ENCODE measurements around the gene UBE2J1.

The UBE2J1 gene

DNA sequence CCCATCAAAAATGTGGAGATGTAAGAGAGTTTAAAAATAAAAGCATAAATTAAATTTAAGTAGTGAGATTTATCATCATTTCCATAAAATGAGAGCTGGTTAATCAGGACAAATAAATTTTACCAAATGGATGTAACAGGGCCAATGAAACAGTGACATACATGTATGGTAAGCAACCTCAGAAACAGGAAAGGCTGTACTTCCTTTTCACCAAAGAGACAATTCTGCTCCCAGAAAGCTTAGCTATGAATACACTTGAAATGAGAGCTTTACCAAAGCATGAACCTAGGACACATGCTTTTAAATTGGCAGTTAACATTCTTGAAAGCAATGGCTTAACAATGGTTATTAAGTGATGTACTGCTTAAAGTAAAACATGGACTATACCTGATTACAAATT, 12.1 kb upstream of the UBE2J1 start:
- no peak for DNase-seq (ENCODE audit: low read depth in 2 of 2)

- no peak for DNase-seq (ENCODE audit: low read depth in 2 of 2)
Measured at GRCh38 chr6:89361171-89361570, 8.6 kb upstream of the UBE2J1 start.

- DNase-seq (ENCODE audit: low read depth in 2 of 2) = no peak
Measured at GRCh38 chr6:89360415-89360999, 8.0 kb upstream of the UBE2J1 start.

DNA sequence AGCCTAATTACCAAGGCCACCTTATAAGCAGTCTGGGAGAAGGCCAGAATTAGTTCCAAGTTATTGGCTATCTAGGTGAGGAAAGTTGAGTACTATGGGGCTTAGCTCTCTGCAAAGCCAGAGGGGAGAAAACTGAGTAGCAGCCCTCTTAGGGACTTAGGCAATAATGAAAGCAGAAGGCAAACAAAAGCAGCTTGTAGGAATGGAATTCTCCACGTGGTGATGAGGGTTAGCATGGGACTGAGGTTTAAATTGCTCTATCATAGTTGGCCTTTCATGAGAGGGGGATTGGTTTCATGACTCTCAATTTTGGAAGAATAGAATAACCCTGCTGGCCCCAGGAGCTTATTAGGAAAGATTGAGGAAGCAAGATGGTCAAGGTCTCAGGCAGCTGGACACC, 7.0 kb upstream of the UBE2J1 start:
- DNase-seq (ENCODE audit: low read depth in 2 of 2) = no peak

DNA sequence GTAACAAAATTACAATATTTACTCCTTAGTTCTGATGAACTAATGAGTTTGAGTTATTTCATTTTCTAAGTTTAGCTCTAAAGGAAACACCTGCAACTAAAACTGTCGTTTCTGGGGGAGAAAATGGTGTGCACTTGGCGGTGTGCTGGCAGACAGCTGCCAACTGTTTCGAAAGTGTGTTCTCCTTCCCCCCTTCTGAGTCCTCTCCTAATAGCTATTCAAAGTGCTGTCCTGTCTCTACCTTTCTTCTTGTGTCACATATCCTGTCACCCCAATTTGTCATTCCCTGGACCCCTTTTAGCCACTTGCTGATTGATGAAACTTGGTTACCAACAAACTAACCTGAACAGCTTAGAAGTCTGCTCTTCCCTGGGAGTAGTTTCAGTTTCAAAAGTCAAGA, 4.9 kb upstream of the UBE2J1 start:
- DNase-seq (ENCODE audit: low read depth in 2 of 2) = no peak

GRCh38 chr6:89356642-89357170, 4.2 kb upstream of the UBE2J1 start:
- DNase-seq (ENCODE audit: low read depth in 2 of 2) = no peak

DNA sequence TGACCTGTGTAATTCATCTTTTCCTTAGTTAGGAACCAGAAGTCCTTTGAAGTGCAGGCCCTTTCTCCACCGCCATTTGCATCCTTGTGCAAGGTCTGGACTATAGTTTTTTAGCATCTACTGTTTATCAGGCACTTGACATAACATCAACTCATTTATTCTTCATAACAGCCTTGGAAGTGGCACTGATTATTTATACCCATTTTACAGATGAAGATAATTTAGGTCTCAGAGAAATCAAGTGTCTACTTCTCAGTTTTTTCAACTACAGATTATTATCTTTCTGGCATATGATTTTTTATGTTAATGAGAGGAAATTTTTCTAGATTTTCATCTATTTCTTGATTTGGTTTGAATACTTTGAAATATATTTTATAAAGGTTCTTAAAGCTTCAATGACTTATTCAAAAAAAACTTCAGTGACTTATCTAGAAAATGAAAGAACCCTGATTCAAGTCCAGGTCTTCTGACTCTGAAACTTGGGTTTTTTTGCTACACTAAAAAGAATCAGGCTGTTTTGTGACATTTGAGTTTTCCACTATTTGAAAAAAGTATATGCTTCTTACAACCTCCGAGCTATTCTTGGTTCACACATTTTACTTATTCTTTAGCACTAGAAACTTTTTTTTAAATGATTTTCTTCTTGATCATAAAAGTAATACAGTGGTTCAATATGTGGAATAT, 3.1 kb upstream of the UBE2J1 start:
- no peak for DNase-seq (ENCODE audit: low read depth in 2 of 2)

DNA sequence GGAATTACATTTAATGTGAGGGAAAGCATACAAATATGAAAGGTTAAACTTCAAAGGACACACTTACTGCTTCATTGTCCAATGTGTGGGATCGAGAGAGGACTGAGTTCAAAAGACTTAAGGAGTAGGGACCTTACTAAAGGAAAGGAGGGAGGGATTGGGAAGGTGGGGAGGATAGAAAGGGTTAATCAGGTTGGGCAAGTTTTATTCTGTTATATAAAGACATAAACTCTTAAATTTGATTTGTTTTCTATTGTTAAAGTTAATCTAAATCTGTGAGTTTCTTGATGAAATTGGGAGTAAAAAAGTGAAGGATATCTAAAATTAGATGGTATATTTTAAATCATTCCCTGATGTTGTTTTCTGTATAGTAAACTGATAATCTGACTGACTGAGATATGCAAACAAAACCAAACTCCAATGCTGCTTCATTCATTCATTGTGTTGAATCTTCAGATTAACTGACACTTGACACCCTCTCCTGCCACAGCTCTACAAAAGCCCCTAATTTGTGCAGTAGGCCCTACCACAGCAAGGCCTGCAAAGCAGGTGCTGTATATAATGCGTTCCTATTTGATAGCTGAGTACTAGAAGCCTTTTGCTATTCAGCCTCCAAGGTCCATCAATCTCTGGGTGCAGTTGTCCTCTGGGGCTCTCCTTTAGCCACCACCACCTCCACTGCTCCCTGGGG, 1.3 kb upstream of the UBE2J1 start:
- DNase-seq (ENCODE audit: low read depth in 2 of 2) = no peak

- DNase-seq (ENCODE audit: low read depth in 2 of 2) = no peak
Measured at GRCh38 chr6:89353118-89353556, 615 bp upstream of the UBE2J1 start.

- no peak for DNase-seq (ENCODE audit: low read depth in 2 of 2)
Measured at GRCh38 chr6:89351671-89352277, 748 bp downstream of the UBE2J1 start.

- no peak for DNase-seq (ENCODE audit: low read depth in 2 of 2)
Measured at GRCh38 chr6:89350281-89350966, 2.1 kb downstream of the UBE2J1 start.

GRCh38 chr6:89348372-89348771, 4.2 kb downstream of the UBE2J1 start:
- DNase-seq (ENCODE audit: low read depth in 2 of 2) = no peak

DNA sequence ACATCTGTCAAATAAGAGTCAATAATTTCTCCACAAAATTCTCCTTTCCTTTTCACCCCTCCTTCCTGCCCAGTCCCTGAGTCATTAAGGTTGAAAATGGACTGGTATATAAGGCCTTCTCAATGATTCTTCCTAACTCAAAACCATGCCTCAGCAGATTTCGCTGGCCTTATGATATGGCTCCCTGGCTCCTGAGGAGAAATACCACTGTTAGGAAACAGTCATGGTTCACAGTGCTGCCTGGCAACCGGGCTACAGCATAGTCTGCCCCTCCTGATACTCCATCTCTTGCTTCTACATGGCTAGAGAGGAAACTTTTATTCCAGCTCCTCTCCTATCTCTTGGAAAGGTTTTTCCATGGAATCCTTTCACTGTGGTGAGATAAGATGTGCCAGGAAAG, 4.7 kb downstream of the UBE2J1 start:
- no peak for DNase-seq (ENCODE audit: low read depth in 2 of 2)

- DNase-seq (ENCODE audit: low read depth in 2 of 2) = no peak
Measured at GRCh38 chr6:89346433-89346832, 6.1 kb downstream of the UBE2J1 start.

GRCh38 chr6:89339565-89339964, 13.0 kb downstream of the UBE2J1 start:
- DNase-seq (ENCODE audit: low read depth in 2 of 2) = no peak

GRCh38 chr6:89335164-89335563, 17.4 kb downstream of the UBE2J1 start:
- no peak for DNase-seq (ENCODE audit: low read depth in 2 of 2)

- no peak for DNase-seq (ENCODE audit: low read depth in 2 of 2)
Measured at GRCh38 chr6:89330910-89331309, 21.6 kb downstream of the UBE2J1 start.

DNA sequence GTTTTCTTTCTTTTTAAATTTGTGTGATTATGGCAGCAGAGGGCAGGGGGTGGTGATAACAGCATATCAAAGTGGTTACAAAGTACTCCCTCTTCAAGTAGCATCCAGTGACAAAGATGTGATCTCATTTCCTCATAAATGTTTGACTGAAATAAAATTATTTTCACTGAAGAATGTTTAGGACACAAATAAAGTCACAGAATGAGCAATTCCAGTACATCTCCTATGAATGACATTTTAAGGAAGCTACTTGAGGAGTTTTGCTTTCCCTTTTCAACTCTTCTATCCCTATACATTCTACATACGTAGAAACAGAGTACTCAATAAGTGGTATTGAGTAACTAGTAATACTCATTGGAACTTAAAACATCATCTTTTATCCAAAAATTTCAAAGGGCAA, 23.5 kb downstream of the UBE2J1 start:
- no peak for DNase-seq (ENCODE audit: low read depth in 2 of 2)

DNA sequence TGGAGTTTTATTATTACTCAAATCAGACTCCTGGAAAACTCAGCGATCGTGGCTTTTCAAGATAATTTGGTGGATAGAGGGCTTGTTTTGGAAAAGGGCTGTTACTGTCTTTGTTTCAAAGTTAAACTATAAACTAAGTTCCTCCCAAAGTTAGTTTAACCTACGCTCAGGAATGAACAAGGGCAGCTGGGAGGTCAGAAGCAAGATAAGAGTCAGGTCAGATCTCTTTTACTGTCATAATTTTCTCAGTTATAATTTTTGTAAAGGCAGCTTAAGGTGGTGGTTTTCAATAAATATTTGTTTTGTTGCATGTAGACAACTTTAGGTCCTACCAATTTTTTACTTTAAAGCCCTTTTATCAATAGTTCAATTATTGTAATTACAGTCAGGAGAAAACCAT, 28.2 kb downstream of the UBE2J1 start:
- DNase-seq (ENCODE audit: low read depth in 2 of 2) = no peak

DNA sequence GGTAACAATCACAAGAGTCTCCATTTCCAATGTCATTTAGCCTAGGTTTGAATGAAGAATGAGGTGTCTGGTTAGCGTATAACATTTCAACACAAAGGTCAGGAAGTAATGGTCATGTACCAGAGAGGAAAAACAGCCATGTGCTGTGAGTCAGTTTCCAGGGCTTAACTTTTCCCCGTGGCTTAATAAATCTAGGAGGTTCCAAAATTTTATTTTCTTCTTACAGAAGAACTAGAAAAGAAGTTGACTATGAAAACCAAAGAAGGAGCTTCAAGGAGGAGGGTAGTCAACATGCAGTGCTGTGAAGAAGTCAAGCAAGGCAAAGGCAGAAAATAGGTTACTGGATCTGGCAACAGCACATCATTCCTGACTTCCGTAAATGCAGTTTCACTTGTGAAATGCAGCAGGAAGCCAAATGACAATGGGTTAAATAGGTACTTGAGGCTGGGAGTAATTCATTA, 29.0 kb downstream of the UBE2J1 start:
- DNase-seq (ENCODE audit: low read depth in 2 of 2) = no peak

DNA sequence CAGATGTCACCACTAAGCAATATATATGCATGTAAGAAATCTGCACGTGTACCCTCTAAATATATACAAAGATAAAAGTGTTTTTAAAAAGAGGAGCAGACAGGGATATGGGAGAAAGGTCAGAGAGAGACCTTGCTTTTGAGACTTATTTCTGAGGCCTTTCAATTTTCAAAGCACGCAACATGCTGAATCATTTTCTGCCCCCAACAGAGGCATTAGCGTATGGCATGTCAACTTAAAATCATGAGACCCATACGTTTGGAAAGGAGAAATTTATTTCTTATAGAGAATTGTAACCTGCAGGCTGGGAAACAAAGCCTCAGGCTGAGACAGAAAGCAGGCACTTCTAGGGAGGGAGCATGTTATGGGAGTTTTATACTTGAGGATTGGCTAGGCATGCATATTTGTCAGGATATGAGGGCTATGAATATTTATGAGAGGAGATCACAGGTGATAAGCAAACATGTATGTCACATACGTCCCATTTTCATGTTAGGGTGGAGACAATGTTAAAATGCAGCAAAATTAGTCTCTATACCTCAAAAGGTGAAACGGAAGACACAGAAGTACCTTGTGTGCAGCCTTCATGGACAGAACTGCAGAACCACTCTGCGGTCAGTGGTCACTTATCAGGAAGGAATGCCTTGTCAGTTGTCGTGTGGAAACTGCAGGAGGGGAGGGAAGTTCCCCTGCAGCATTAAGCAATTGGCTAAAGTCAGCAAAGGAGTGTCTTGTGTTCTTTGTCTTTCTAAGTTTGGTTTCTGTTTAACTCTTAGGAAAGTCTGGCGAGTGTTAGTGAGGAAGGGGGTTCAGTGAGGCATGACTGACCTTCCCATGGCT, 31.2 kb downstream of the UBE2J1 start:
- no peak for DNase-seq (ENCODE audit: low read depth in 2 of 2)
